HepG2 (cell line): ENCODE data around the gene ADRM1. TPM values are rescaled to one million over a fixed set of nuclear protein-coding genes. Genes with fewer than 3 reads are reported as not detected.

ENCODE experiments used
- AKAP8 ChIP-seq: sonication (generic); formaldehyde crosslinking; IDR thresholded peaks from 2 replicates; pipeline ENCODE4 v1.5.1; 2020; ENCODE audit warnings: mild to moderate bottlenecking, missing genetic modification reagents
- BRF2 ChIP-seq: sonication (generic); formaldehyde crosslinking; IDR thresholded peaks from 2 replicates; pipeline ENCODE4 v1.8.1; 2022; ENCODE audit warnings: mild to moderate bottlenecking, missing genetic modification reagents
- DPF2 ChIP-seq: sonication (generic); formaldehyde crosslinking; IDR thresholded peaks from 2 replicates; pipeline ENCODE4 v1.4.0; 2020; ENCODE audit warnings: mild to moderate bottlenecking, low read depth, missing genetic modification reagents, borderline replicate concordance
- ETV6 ChIP-seq: sonication (generic); formaldehyde crosslinking; conservative IDR thresholded peaks from 2 replicates; pipeline ENCODE4 v1.4.0; 2020; ENCODE audit warnings: missing genetic modification reagents
- HOXD1 ChIP-seq: sonication (generic); formaldehyde crosslinking; IDR thresholded peaks from 2 replicates; pipeline ENCODE4 v1.5.0; 2020; ENCODE audit warnings: missing genetic modification reagents
- KDM2A ChIP-seq: sonication (generic); formaldehyde crosslinking; IDR thresholded peaks from 2 replicates; pipeline ENCODE4 v1.4.0; 2020; ENCODE audit warnings: low read depth, missing genetic modification reagents, borderline replicate concordance
- MXD4 ChIP-seq: IDR thresholded peaks from 2 replicates; pipeline ENCODE4 v1.6.1; 2016; ENCODE audit warnings: mild to moderate bottlenecking, missing biosample characterization, missing genetic modification reagents
- NFKBIZ ChIP-seq: IDR thresholded peaks from 2 replicates; pipeline ENCODE4 v1.6.1; 2018; ENCODE audit warnings: missing genetic modification reagents, missing compliant biosample characterization
- NFYC ChIP-seq: IDR thresholded peaks from 2 replicates; pipeline ENCODE4 v1.6.1; 2016; ENCODE audit warnings: missing genetic modification reagents, missing compliant biosample characterization
- RBAK ChIP-seq: sonication (generic); formaldehyde crosslinking; IDR thresholded peaks from 2 replicates; pipeline ENCODE4 v1.5.1; 2020; ENCODE audit warnings: mild to moderate bottlenecking, missing genetic modification reagents
- RFX5 ChIP-seq: IDR thresholded peaks from 2 replicates; pipeline ENCODE4 v1.6.1; 2011; ENCODE audit warnings: low read depth, low read length, improper control_type of control experiment
- SIX1 ChIP-seq: sonication (generic); formaldehyde crosslinking; IDR thresholded peaks from 2 replicates; pipeline ENCODE4 v1.4.0; 2020; ENCODE audit warnings: missing genetic modification reagents, borderline replicate concordance
- SP5 ChIP-seq: IDR thresholded peaks from 2 replicates; pipeline ENCODE4 v1.6.1; 2016; ENCODE audit warnings: low read depth, borderline replicate concordance
- SSRP1 ChIP-seq: IDR thresholded peaks from 2 replicates; pipeline ENCODE4 v1.6.1; 2016; ENCODE audit warnings: control low read depth
- ZBTB25 ChIP-seq: IDR thresholded peaks from 2 replicates; pipeline ENCODE4 v1.6.1; 2018; ENCODE audit warnings: missing genetic modification reagents
- ZNF12 ChIP-seq: sonication (generic); formaldehyde crosslinking; IDR thresholded peaks from 2 replicates; pipeline ENCODE4 v1.5.0; 2020; ENCODE audit warnings: missing genetic modification reagents
- ZNF660 ChIP-seq: sonication (generic); formaldehyde crosslinking; IDR thresholded peaks from 2 replicates; pipeline ENCODE4 v1.5.1; 2020; ENCODE audit warnings: mild to moderate bottlenecking, low read depth, missing genetic modification reagents, borderline replicate concordance
- ZNF737 ChIP-seq: sonication (generic); formaldehyde crosslinking; IDR thresholded peaks from 2 replicates; pipeline ENCODE4 v1.5.0; 2020; ENCODE audit warnings: missing genetic modification reagents, mild to moderate bottlenecking, borderline replicate concordance
- ZNF781 ChIP-seq: sonication (generic); formaldehyde crosslinking; IDR thresholded peaks from 2 replicates; pipeline ENCODE4 v1.5.1; 2020; ENCODE audit warnings: borderline replicate concordance, mild to moderate bottlenecking, missing genetic modification reagents; ENCODE audit errors: not compliant biosample characterization
- ZNF841 ChIP-seq: sonication (generic); formaldehyde crosslinking; IDR thresholded peaks from 2 replicates; pipeline ENCODE4 v1.8.1; 2023; ENCODE audit warnings: missing genetic modification reagents, borderline replicate concordance
- ZNF878 ChIP-seq: sonication (generic); formaldehyde crosslinking; IDR thresholded peaks from 2 replicates; pipeline ENCODE4 v1.8.1; 2023; ENCODE audit warnings: mild to moderate bottlenecking, missing genetic modification reagents, moderate library complexity
- polyA plus RNA-seq, 8 experiments: library from polyadenylated mRNA; depleted of rRNA in 3 of 8; stranded (reverse) in 7 of 8; unstranded in 1 of 8; fragments of >200 nt; fragmentation: Illumina TruSeq in 4 of 8; extraction: Trizol in 4 of 8; gene quantifications; 2 replicates each; pipeline versions ENCODE4 v1.2.1 to v1.2.3, GENCODE V29; 2011 to 2016; ENCODE audit warnings: low read depth in 4 of 8, missing spikeins in 1 of 8, mixed read lengths in 1 of 8; ENCODE audit not compliant: insufficient read depth in 1 of 8
- total RNA-seq, 5 experiments: library from RNA; depleted of rRNA; stranded (reverse); fragments of >200 nt; fragmentation: Illumina TruSeq; extraction: Trizol; gene quantifications; 2 replicates each; pipeline ENCODE4 v1.2.3, GENCODE V29; 2016; ENCODE audit warnings: low read depth in 1 of 5
- TF ChIP-seq, protein P1 (sequence below): sonication (generic); formaldehyde crosslinking; IDR thresholded peaks from 2 replicates; pipeline ENCODE4 v1.4.0; 2020; ENCODE audit warnings: missing genetic modification reagents
- TF ChIP-seq, protein P2 (sequence below): sonication (generic); IDR thresholded peaks from 2 replicates; pipeline ENCODE4 v1.6.1; 2016; ENCODE audit warnings: low read depth, borderline replicate concordance

The ADRM1 gene
- total and polyA plus RNA-seq, 2 of the 13 experiments (the other 11 are each of a cell fraction or from before 2014, with no cell fraction given), result 92.9 to 154 TPM

DNA sequence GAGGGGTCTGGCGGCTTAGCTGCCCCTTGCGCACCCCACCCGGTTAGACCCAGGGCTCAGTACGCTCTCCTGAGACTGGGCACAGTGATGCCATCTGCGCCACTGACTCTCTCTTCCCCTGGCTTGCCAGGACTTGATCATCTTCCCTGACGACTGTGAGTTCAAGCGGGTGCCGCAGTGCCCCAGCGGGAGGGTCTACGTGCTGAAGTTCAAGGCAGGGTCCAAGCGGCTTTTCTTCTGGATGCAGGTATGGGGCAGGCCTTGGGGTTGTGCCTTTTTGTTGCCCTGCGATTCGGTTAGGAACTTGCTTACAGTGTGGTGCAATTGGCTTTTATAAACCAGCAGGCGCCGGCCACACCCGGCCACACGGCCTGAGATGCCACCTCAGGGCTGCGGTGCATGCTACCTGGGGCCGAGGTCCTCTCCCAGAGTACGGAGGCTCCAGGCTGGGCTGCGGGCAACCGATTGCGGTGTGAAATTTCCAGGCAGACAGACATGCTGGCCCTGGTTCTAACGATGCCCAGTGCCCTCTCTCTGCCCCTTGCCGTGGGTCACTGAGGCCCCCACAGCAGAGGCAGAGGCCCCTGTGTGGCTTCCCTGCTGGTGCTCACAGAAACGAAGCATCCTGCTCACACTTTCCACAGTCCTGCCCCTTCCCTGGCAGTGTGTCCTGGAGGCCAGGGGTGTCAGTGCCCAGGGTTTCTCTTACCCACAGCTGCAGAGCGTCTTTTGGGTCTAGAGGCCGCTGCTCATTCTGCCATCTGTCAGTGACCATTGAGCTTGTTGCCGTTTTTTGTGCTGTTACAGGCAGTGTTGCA lies 1.7 kb downstream of the ADRM1 start (continued):
- TF ChIP-seq, protein P1, sequence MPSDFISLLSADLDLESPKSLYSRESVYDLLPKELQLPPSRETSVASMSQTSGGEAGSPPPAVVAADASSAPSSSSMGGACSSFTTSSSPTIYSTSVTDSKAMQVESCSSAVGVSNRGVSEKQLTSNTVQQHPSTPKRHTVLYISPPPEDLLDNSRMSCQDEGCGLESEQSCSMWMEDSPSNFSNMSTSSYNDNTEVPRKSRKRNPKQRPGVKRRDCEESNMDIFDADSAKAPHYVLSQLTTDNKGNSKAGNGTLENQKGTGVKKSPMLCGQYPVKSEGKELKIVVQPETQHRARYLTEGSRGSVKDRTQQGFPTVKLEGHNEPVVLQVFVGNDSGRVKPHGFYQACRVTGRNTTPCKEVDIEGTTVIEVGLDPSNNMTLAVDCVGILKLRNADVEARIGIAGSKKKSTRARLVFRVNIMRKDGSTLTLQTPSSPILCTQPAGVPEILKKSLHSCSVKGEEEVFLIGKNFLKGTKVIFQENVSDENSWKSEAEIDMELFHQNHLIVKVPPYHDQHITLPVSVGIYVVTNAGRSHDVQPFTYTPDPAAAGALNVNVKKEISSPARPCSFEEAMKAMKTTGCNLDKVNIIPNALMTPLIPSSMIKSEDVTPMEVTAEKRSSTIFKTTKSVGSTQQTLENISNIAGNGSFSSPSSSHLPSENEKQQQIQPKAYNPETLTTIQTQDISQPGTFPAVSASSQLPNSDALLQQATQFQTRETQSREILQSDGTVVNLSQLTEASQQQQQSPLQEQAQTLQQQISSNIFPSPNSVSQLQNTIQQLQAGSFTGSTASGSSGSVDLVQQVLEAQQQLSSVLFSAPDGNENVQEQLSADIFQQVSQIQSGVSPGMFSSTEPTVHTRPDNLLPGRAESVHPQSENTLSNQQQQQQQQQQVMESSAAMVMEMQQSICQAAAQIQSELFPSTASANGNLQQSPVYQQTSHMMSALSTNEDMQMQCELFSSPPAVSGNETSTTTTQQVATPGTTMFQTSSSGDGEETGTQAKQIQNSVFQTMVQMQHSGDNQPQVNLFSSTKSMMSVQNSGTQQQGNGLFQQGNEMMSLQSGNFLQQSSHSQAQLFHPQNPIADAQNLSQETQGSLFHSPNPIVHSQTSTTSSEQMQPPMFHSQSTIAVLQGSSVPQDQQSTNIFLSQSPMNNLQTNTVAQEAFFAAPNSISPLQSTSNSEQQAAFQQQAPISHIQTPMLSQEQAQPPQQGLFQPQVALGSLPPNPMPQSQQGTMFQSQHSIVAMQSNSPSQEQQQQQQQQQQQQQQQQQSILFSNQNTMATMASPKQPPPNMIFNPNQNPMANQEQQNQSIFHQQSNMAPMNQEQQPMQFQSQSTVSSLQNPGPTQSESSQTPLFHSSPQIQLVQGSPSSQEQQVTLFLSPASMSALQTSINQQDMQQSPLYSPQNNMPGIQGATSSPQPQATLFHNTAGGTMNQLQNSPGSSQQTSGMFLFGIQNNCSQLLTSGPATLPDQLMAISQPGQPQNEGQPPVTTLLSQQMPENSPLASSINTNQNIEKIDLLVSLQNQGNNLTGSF, result no peak
- no peak for TF ChIP-seq BRF2 (CRISPR knock-in tag)
- no peak for TF ChIP-seq ZNF781 (CRISPR knock-in tag)
- TF ChIP-seq HOXD1 (CRISPR knock-in tag), result no peak
- no peak for TF ChIP-seq NFKBIZ (CRISPR knock-in tag)
- 0 out of 2 replicates have a peak, but pooled peaks have one; percentile 5 for TF ChIP-seq SIX1
- no peak for TF ChIP-seq ZNF841 (CRISPR knock-in tag)
- no peak for TF ChIP-seq RBAK (CRISPR knock-in tag)
- TF ChIP-seq DPF2 (CRISPR knock-in tag), result no peak
- no peak for TF ChIP-seq MXD4 (CRISPR knock-in tag)
- no peak for TF ChIP-seq SP5 (CRISPR knock-in tag)
- peak; percentile 45; the same call in 1 of the 2 replicates for TF ChIP-seq ETV6
- TF ChIP-seq ZNF737 (CRISPR knock-in tag), result 0 out of 2 replicates have a peak, but pooled peaks have one; percentile 44
- TF ChIP-seq, protein P2, sequence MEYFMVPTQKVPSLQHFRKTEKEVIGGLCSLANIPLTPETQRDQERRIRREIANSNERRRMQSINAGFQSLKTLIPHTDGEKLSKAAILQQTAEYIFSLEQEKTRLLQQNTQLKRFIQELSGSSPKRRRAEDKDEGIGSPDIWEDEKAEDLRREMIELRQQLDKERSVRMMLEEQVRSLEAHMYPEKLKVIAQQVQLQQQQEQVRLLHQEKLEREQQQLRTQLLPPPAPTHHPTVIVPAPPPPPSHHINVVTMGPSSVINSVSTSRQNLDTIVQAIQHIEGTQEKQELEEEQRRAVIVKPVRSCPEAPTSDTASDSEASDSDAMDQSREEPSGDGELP, result no peak
- 0 out of 2 replicates have a peak, but pooled peaks have one; percentile 36 for TF ChIP-seq KDM2A (CRISPR knock-in tag)
- TF ChIP-seq SSRP1, result no peak
- no peak for TF ChIP-seq AKAP8 (CRISPR knock-in tag)
- TF ChIP-seq RFX5, result no peak
- no peak for TF ChIP-seq ZBTB25
- TF ChIP-seq ZNF660 (CRISPR knock-in tag), result no peak
- TF ChIP-seq ZNF878, result no peak
- TF ChIP-seq ZNF12, result no peak
- TF ChIP-seq NFYC, result no peak
